GM21737 (cell line): ENCODE measurements around the gene OR11L1.

ENCODE experiments used
- ATAC-seq: cut with Tn5 transposase; IDR thresholded peaks from one replicate; pipeline ENCODE4 v1.9.1; 2021; ENCODE audit warnings: mild to moderate bottlenecking, moderate library complexity; ENCODE audit not compliant: unreplicated experiment

OR11L1 gene

DNA sequence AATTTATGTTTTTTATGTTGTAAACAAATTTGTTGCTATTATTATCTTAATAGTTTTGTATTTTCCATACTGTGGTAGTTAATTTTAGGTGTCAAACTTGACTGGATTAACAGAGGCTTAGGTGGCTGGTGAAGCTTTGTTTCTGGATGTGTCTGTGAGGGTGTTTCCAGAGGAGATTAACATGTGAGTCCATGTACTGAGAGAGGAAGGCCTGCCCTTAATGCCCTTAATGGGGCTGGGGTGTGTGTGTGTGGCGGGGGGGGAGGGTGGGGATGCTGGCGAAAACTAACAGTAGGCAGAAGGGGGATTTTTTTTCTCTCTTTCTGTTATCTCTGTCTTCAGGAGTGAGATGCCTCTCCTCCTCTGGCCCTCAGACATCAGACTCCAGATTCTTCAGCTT is 19.6 kb downstream of the OR11L1 start:
- ATAC-seq = no peak

DNA sequence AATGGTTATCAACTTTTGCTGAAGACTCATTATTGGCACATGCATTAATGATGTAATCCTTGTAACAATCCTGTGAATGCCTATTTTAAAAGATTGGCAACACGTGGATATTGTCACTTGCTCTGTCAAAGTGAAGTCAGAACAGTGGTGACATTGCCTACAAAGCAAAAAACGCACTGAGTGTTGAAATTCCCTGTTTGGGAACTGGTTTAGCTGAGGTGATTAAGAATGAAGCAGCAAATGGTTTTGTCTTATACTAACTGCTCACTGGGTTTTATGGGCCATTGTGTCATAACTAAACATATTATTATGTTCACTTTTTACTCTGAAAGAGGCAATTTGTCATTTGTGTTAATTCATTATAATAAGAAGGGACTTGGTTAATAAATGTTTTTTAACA is 29.1 kb downstream of the OR11L1 start:
- no peak for ATAC-seq

DNA sequence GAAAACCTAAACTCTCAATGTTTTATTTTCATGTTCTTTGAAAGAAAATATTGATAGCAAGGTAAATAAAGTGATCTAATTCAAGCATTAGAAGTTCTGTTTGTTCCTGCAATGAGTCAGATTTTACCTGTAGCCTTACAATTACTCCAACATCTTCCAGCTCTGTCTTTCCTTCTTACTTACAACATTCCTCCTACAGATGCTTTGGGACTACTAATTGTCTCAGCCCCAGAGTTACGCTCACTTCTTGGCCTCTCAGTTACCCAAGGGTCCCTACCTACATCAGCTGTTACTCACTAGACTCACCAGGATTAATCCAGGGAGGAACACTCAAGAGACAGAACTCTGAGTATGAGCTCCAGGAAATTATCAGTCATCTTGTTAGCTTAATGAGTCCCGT is 44.2 kb downstream of the OR11L1 start:
- ATAC-seq = no peak
